Neural crest cell (in vitro differentiated cells): ENCODE data around the gene LAMA3. TPM values are rescaled to one million over a fixed set of nuclear protein-coding genes. Genes with fewer than 3 reads are reported as not detected.

Experiments
- DNase-seq: peaks from one replicate; pipeline ENCODE4 v3.0.0; 2021; ENCODE audit warnings: low read depth, mixed read lengths, low spot score
- H3K27ac Mint-ChIP-seq: one replicate; pipeline ENCODE4 v1.8.0; 2021; ENCODE audit warnings: mild to moderate bottlenecking, mixed read lengths; ENCODE audit not compliant: unreplicated experiment
- H3K27me3 Mint-ChIP-seq: 2 replicates; pipeline ENCODE4 v1.8.0; 2021; ENCODE audit warnings: low read depth, mild to moderate bottlenecking, mixed read lengths
- H3K36me3 Mint-ChIP-seq: 2 replicates; pipeline ENCODE4 v1.8.0; 2021; ENCODE audit warnings: low read depth, mild to moderate bottlenecking, mixed read lengths
- H3K4me1 Mint-ChIP-seq: 2 replicates; pipeline ENCODE4 v1.8.0; 2021; ENCODE audit warnings: mixed read lengths
- H3K4me3 Mint-ChIP-seq: one replicate; pipeline ENCODE4 v1.8.0; 2021; ENCODE audit warnings: mild to moderate bottlenecking, mixed read lengths
- H3K9me3 Mint-ChIP-seq: 2 replicates; pipeline ENCODE4 v1.8.0; 2021; ENCODE audit warnings: mixed read lengths
- total RNA-seq: library from RNA; stranded (reverse); gene quantifications from 2 replicates; pipeline ENCODE4 v1.2.1, GENCODE V29; 2021
- TF ChIP-seq, protein P1 (sequence below): fragments of 200-600 bp; sonication (generic); conservative IDR thresholded peaks from 2 replicates; pipeline ENCODE4 v1.5.0; 2021; ENCODE audit warnings: antibody characterized with exemption, mild to moderate bottlenecking

LAMA3 gene
- total RNA-seq, 1 donor from 2014 or later = 0.35 TPM

GRCh38 chr18:24002479-24002878 lies 313.2 kb downstream of the LAMA3 start:
- TF ChIP-seq, protein P1, sequence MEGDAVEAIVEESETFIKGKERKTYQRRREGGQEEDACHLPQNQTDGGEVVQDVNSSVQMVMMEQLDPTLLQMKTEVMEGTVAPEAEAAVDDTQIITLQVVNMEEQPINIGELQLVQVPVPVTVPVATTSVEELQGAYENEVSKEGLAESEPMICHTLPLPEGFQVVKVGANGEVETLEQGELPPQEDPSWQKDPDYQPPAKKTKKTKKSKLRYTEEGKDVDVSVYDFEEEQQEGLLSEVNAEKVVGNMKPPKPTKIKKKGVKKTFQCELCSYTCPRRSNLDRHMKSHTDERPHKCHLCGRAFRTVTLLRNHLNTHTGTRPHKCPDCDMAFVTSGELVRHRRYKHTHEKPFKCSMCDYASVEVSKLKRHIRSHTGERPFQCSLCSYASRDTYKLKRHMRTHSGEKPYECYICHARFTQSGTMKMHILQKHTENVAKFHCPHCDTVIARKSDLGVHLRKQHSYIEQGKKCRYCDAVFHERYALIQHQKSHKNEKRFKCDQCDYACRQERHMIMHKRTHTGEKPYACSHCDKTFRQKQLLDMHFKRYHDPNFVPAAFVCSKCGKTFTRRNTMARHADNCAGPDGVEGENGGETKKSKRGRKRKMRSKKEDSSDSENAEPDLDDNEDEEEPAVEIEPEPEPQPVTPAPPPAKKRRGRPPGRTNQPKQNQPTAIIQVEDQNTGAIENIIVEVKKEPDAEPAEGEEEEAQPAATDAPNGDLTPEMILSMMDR = no peak
- Mint-ChIP-seq H3K27me3 (peaks cover 4% of the 10 kb centered on the region), H3K9me3 (no peaks in the 10 kb centered on the region), H3K4me1 (no peaks in the 10 kb centered on the region), H3K36me3 (no peaks in the 10 kb centered on the region), H3K27ac (no peak overlapping the region), H3K4me3 (no peak overlapping the region)
- DNase-seq = no peak

GRCh38 chr18:24003288-24003687 lies 314.0 kb downstream of the LAMA3 start:
- Mint-ChIP-seq H3K27me3 (peaks cover 8% of the 10 kb centered on the region), H3K27ac (no peak overlapping the region), H3K4me1 (no peaks in the 10 kb centered on the region), H3K9me3 (no peaks in the 10 kb centered on the region), H3K36me3 (no peaks in the 10 kb centered on the region), H3K4me3 (no peak overlapping the region)
- DNase-seq = no peak
- TF ChIP-seq, protein P1 = no peak

DNA sequence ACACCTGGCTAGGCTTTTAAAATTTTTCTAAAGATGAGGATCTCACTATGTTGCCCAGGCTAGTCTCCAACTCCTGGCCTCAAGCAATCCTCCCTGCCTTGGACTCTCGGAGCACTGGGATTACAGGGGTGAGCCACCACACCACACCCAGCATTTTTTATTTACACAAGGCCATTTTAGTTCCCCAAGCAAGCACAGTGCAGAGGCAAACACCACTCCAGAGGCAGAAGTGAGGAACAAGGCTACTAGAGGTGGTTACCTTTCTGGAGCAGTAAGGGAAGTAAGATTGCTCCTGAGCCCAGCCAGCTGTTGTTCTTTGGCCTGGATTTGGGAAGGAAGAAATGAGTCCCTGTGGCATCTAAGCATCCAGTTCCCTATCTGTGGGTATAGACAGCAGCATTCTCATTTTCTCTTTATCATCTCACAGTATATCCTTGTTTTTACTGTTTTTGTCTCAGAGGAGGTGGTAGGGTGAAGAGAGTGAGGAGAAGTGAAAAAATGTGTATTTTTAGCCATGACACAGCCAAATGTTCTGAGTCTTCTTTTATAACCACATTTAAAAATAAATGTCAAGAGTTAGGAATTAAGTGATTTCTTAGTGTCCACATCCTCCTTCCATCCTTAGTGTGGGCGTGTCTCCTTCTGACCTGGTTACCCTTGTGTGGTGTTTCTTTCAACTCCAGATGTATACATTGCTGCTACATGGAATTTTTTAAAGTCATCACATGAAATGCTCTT lies 314.8 kb downstream of the LAMA3 start:
- no peaks in the 10 kb centered on the region for H3K4me1 Mint-ChIP-seq
- no peak overlapping the region for H3K4me3 Mint-ChIP-seq
- no peaks in the 10 kb centered on the region for H3K9me3 Mint-ChIP-seq
- no peaks in the 10 kb centered on the region for H3K36me3 Mint-ChIP-seq
- TF ChIP-seq, protein P1 = no peak
- no peak for DNase-seq
- H3K27ac Mint-ChIP-seq = no peak overlapping the region
- H3K27me3 Mint-ChIP-seq = peaks cover 16% of the 10 kb centered on the region

Other genes starting within 250 kb of the LAMA3 start
- gene RIOK3, start 236.2 kb upstream of the LAMA3 start, total RNA-seq = 35.3 and 39.4 TPM in 2 replicates
- gene RMC1, start 185.9 kb upstream of the LAMA3 start, total RNA-seq = 25.1 and 28.9 TPM in 2 replicates
- gene NPC1, start 102.9 kb upstream of the LAMA3 start, total RNA-seq = 62.7 and 68.3 TPM in 2 replicates
- gene ANKRD29, start 26.5 kb upstream of the LAMA3 start, total RNA-seq = 0.61 and 0.96 TPM in 2 replicates